Choroid plexus epithelial cell (primary cell): ENCODE results near the gene CEP120.
A peak's percentile ranks its signal among the peaks of the same experiment; 100 is the strongest.

Experiments used
- DNase-seq: peaks from one replicate; pipeline ENCODE4 v3.0.0-alpha.2; 2010; ENCODE audit warnings: low read depth
- H3K4me3 ChIP-seq: 2 replicates; pipeline ENCODE4 v1.5.1; 2011; ENCODE audit warnings: low read depth, mild to moderate bottlenecking, control low read depth, low read length, moderate library complexity
- CTCF ChIP-seq: conservative IDR thresholded peaks from 2 replicates; pipeline ENCODE4 v1.5.1; 2011; ENCODE audit warnings: low read depth, mild to moderate bottlenecking, control low read depth, inconsistent platforms, low read length, moderate library complexity

CEP120 gene

DNA sequence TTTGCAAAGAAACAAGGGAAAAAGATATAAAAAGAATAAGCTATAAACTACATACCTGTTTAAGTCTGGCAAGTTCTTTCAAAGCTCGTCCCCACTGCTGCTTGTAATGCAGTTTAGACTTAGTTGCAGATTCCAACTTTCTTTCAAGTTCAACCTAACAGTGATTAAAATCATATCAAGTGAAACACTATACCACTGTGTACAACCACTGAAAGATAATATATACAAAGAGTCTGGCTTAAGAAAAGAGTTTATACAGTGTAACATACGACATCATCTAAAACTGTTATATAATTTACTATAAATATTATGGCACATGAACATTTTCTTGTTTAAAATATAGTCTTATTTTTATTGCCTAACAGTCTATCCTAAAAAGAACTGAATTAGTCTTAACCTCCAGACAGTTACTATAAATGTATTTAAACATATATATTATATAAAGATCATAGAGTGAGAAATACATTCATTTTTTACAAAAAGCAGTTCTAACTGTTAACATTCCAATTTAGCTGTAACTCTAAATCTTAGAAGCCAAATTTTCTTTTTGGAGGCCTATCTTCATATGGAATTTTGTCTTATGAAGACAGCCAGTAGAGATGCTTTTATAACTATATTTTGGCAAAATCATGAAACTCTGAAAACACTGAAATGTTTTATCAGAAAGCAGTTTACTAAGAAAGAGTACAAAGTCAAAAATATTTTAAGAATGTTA lies 58.6 kb downstream of the CEP120 start:
- peak; percentile 20 for DNase-seq
- H3K4me3 ChIP-seq, result no peak overlapping the region
- TF ChIP-seq CTCF, result no peak

DNA sequence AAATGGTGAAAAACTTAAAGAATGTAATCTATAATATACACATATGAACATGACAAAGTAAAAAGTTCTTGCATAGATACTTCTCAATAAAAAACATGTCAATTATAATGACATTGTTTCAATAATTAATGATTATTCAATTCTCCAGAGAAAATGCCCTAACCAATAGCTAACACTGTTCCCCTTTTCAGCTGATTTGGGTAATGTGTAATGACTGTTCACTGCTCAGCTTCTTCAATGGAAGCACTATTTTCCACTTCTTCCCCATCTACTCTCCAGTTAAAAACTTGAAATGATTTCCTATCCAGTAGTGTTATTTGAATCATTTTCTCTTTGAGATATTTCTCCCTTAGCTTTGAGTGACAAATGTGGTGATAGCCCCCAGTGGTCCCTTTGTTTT lies 62.3 kb downstream of the CEP120 start:
- no peak overlapping the region for H3K4me3 ChIP-seq
- no peak for TF ChIP-seq CTCF
- no peak for DNase-seq

DNA sequence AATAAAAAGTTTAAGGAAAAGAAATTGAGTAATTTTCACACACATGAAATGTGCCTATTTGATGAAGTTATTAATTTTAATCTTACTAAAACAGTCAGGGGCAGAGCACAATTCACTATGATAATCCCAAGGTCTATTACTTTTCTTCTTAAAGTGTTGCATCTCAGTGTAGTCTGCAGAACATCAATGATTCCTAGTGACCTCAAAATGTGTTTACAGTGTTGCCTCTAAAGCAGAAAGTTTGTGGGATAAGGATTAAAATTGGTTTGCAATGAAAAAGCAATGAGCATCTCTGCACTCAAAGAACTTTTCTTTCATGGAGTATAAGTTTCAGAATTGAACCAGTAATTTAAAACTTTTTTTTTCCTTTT lies 63.0 kb downstream of the CEP120 start:
- no peak overlapping the region for H3K4me3 ChIP-seq
- TF ChIP-seq CTCF, result no peak
- DNase-seq, result no peak

- TF ChIP-seq CTCF, result no peak
- no peak overlapping the region for H3K4me3 ChIP-seq
- DNase-seq, result no peak
Measured at GRCh38 chr5:123359454-123360200, 63.6 kb downstream of the CEP120 start.

- H3K4me3 ChIP-seq, result no peak overlapping the region
- no peak for DNase-seq
- no peak for TF ChIP-seq CTCF
Measured at GRCh38 chr5:123358751-123359150, 64.5 kb downstream of the CEP120 start.

DNA sequence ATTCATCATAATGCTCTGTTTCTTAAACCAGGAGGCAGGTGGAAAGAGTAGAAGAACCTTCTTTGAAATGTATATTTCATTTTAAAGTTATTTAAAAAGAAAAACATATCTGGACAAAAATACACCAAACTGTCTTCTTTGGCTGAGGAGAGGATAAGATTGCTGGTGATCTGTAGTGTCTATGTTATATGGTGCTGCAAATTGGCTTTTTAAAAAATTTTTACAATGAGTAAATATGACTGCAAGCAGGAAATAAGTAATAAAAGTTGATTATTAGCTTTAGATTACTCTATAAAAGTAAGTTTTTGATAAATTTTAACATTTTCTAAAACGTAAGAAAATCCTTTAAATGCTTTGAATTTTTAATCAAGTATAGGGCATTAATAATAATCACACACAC lies 64.9 kb downstream of the CEP120 start:
- no peak overlapping the region for H3K4me3 ChIP-seq
- TF ChIP-seq CTCF, result no peak
- no peak for DNase-seq

DNA sequence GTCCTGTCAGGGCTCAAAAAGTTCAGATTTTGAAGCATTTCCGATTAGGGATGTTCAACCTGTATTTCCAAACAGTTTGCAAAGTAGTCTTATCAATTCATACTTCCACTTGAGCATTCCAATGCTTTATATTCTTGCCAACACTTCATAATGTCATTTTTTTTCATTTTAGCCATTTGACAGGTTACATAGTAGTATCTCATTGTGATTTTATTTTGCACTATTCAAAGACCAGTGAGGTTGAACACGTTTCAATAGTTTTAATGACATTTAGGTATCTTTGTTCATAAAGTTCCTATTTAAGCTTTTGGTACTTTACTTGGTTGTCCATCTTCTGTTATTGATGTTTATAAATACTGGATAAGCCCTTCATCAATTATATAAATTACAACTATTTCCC lies 71.4 kb downstream of the CEP120 start:
- H3K4me3 ChIP-seq, result no peak overlapping the region
- TF ChIP-seq CTCF, result no peak
- no peak for DNase-seq
